Gastroesophageal sphincter (tissue), 4 donors: ENCODE results near the gene ATAD2B. TPM values are rescaled to one million over a fixed set of nuclear protein-coding genes. Genes with fewer than 3 reads are reported as not detected.

Source experiments
- ATAC-seq: fragments of 150-250 bp; one replicate; pipeline ENCODE4 v1.9.1; 2016; ENCODE audit warnings: mild to moderate bottlenecking, moderate library complexity
- H3K27ac ChIP-seq, 4 donors: fragments of 200-600 bp; sonication (generic) in 3 of 4; 1 replicate in 3 of 4; 2 replicates in 1 of 4; pipeline ENCODE4 v1.5.1; 2016 to 2019
- H3K27me3 ChIP-seq: fragments of 200-600 bp; sonication (generic); one replicate; pipeline ENCODE4 v1.5.1; 2019
- H3K36me3 ChIP-seq, 2 donors: fragments of 200-600 bp; sonication (generic); one replicate each; pipeline ENCODE4 v1.5.1; 2019; ENCODE audit warnings: control low read depth in 1 of 2
- H3K4me1 ChIP-seq, 3 donors: fragments of 200-600 bp; sonication (generic); 1 replicate in 2 of 3; 2 replicates in 1 of 3; pipeline ENCODE4 v1.5.1; 2016 to 2019; ENCODE audit warnings: control low read depth in 2 of 3
- H3K4me3 ChIP-seq, 2 donors: fragments of 200-600 bp; sonication (generic); one replicate each; pipeline ENCODE4 v1.5.1; 2019; ENCODE audit warnings: mild to moderate bottlenecking in 1 of 2, moderate library complexity in 1 of 2
- H3K9me3 ChIP-seq, 3 donors: fragments of 200-600 bp; sonication (generic); one replicate each; pipeline ENCODE4 v1.5.1; 2017 to 2019; ENCODE audit warnings: control low read depth in 2 of 3
- EP300 ChIP-seq: sonication (generic); formaldehyde crosslinking; IDR thresholded peaks from one replicate; pipeline ENCODE4 v1.6.1; 2017; ENCODE audit warnings: antibody characterized with exemption, mild to moderate bottlenecking
- POLR2A ChIP-seq, 2 donors: fragments of 450-650 bp; IDR thresholded peaks; one replicate each; pipeline ENCODE4 v1.6.1; 2017; ENCODE audit warnings: antibody characterized with exemption in 2 of 2, mild to moderate bottlenecking in 2 of 2, moderate library complexity in 1 of 2
- POLR2AphosphoS5 ChIP-seq: sonication (generic); formaldehyde crosslinking; IDR thresholded peaks from one replicate; pipeline ENCODE4 v1.6.1; 2017; ENCODE audit warnings: antibody characterized with exemption
- WGBS, 2 donors: methylation state at CpG; one replicate each; pipeline ENCODE4 v1.1.5; 2018; ENCODE audit warnings: low coverage in 1 of 2; 5-methylcytosine and 5-hydroxymethylcytosine counted together
- total RNA-seq, 4 donors: library from RNA; depleted of rRNA; stranded (reverse); fragments of >200 nt; gene quantifications; one replicate each; pipeline ENCODE4 v1.1.0, GENCODE V29; 2016
- TF ChIP-seq, protein P1 (sequence below), 4 experiments: fragments of 200-600 bp in 2 of 4; fragments of 450-650 bp in 2 of 4; sonication (generic) in 1 of 4; IDR thresholded peaks; one replicate each; pipeline ENCODE4 v1.5.1; 2017 to 2019; ENCODE audit warnings: antibody characterized with exemption in 4 of 4, mild to moderate bottlenecking in 2 of 4, moderate library complexity in 2 of 4

ATAD2B gene
- total RNA-seq, 4 donors from 2014 or later, result 10.4 to 36.1 (median 16.8) TPM

DNA sequence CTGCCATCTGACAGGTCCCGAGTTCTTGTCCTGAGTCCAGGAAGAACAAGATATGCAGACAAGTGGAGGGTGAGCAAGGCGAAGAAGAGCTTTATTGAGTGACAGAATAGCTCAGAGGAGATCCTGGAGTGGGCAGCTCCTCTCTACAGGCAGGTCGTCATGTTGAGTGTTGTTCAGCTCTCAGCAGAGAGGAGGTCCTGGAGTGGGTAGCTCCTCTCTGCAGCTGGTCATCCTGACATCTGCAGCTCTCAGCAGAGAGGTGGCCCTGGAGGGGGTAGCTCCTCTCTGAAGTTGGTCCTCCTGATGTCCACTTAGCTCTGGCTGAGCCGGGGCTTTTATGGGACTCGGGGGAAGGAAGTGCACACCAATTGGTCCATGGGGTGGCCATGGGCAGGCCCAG lies 90.4 kb downstream of the ATAD2B start:
- no peaks in the 10 kb centered on the region for H3K9me3 ChIP-seq
- no peak overlapping the region for H3K4me3 ChIP-seq
- H3K27me3 ChIP-seq, result no peaks in the 10 kb centered on the region
- no peak for TF ChIP-seq POLR2AphosphoS5
- no peak for TF ChIP-seq POLR2A (IDR thresholded peaks at IDR 0.05)
- TF ChIP-seq EP300, result no peak
- TF ChIP-seq, protein P1, sequence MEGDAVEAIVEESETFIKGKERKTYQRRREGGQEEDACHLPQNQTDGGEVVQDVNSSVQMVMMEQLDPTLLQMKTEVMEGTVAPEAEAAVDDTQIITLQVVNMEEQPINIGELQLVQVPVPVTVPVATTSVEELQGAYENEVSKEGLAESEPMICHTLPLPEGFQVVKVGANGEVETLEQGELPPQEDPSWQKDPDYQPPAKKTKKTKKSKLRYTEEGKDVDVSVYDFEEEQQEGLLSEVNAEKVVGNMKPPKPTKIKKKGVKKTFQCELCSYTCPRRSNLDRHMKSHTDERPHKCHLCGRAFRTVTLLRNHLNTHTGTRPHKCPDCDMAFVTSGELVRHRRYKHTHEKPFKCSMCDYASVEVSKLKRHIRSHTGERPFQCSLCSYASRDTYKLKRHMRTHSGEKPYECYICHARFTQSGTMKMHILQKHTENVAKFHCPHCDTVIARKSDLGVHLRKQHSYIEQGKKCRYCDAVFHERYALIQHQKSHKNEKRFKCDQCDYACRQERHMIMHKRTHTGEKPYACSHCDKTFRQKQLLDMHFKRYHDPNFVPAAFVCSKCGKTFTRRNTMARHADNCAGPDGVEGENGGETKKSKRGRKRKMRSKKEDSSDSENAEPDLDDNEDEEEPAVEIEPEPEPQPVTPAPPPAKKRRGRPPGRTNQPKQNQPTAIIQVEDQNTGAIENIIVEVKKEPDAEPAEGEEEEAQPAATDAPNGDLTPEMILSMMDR (IDR thresholded peaks at IDR 0.05), result no peak
- 100% methylated on average over 1 of the region's 5 CpGs; no CpG with 5 or more reads in 1 of the 2 donors for WGBS, 2 donors
- H3K4me1 ChIP-seq, result no peaks in the 10 kb centered on the region
- no peak for ATAC-seq
- H3K27ac ChIP-seq, result no peak overlapping the region
- peaks cover 0 to 24% of the 10 kb centered on the region in 2 donors for H3K36me3 ChIP-seq

DNA sequence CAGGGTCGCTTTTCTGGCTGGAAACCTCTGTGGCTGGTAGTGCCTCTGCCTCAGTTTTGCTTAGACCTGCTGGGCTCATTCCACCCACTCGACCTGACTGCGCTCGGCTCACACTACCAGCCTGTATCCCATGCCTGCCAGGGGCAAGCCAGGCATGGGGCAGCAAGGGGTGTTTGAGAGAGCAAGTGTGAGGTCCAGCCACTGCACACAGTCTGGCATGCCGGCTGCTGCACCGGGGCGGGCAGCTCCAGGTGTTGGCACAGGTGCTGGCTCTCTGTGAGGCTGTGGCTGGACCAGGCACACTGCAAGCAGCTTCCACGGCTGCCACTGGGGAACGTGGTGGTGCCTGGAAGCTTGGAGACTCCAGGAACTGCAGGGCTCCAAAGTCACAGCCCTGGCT lies 90.9 kb downstream of the ATAD2B start:
- 80% methylated on average over 1 of the region's 9 CpGs; no CpG with 5 or more reads in 1 of the 2 donors for WGBS, 2 donors

DNA sequence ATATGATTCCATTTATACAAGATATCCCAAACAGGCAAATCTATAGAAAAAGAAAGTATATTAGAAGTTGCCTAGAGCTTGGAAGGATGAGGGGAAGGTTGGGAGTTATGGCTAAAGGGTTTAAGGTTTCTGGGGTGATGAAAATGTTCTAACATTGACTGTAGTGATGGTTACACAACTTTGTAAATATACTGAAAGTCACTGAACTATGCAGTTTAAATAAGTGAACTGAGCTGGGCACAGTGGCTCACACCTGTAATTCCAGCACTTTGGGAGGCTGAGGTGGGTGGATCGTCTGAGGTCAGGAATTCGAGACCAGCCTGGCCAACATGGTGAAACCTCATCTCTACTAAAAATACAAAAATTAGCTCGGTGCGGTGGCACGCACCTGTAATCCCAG lies 91.5 kb downstream of the ATAD2B start:
- Histone ChIP-seq H3K27ac (no peak overlapping the region), H3K36me3 (peaks cover 0 to 24% of the 10 kb centered on the region in 2 donors), H3K4me3 (no peak overlapping the region), H3K9me3 (no peaks in the 10 kb centered on the region), H3K27me3 (no peaks in the 10 kb centered on the region), H3K4me1 (no peaks in the 10 kb centered on the region)
- no peak for TF ChIP-seq POLR2AphosphoS5
- TF ChIP-seq, protein P1 (IDR thresholded peaks at IDR 0.05), result no peak
- no peak for TF ChIP-seq POLR2A (IDR thresholded peaks at IDR 0.05)
- TF ChIP-seq EP300, result no peak
- 98 to 100% methylated on average over 1 to 5 of the region's 5 CpGs for WGBS, 2 donors
- no peak for ATAC-seq

More for the DNA sequence above, 90.9 kb downstream of the ATAD2B start:
- H3K27ac ChIP-seq, result no peak overlapping the region
- TF ChIP-seq POLR2AphosphoS5 (no peak), POLR2A (IDR thresholded peaks at IDR 0.05) (no peak), EP300 (no peak)
- TF ChIP-seq, protein P1 (IDR thresholded peaks at IDR 0.05), result no peak
- no peaks in the 10 kb centered on the region for H3K4me1 ChIP-seq
- H3K36me3 ChIP-seq, result peaks cover 0 to 24% of the 10 kb centered on the region in 2 donors
- H3K27me3 ChIP-seq, result no peaks in the 10 kb centered on the region
- no peak for ATAC-seq
- H3K9me3 ChIP-seq, result no peaks in the 10 kb centered on the region
- no peak overlapping the region for H3K4me3 ChIP-seq

DNA sequence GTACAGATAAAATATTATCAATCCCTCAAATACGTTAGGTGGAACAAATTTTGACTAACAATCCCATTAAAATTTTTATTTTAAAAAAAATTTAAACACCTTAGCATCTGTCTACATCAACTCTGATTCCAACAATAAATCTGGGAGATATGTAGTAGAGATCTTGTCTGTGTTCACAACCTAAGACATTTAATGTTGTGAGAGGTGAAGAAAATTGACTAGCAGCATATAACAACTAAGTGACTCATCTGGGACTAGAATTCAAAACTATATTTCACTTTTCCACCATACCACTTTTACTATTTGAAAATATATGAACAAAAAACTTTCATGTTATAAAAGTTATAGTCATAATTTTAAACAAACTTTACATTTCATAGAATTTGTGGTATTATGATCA lies 97.9 kb downstream of the ATAD2B start:
- Histone ChIP-seq H3K4me3 (no peak overlapping the region), H3K27ac (no peak overlapping the region), H3K36me3 (peaks cover 0 to 4% of the 10 kb centered on the region in 2 donors), H3K4me1 (peaks cover 0 to 5% (median 0%) of the 10 kb centered on the region in 3 donors), H3K9me3 (no peaks in the 10 kb centered on the region), H3K27me3 (no peaks in the 10 kb centered on the region)
- no peak for ATAC-seq
- WGBS, 2 donors, result 82 to 100% methylated on average over 1 of the region's 1 CpG
- TF ChIP-seq EP300 (no peak), POLR2A (IDR thresholded peaks at IDR 0.05) (no peak), POLR2AphosphoS5 (no peak)
- TF ChIP-seq, protein P1 (IDR thresholded peaks at IDR 0.05), result no peak

DNA sequence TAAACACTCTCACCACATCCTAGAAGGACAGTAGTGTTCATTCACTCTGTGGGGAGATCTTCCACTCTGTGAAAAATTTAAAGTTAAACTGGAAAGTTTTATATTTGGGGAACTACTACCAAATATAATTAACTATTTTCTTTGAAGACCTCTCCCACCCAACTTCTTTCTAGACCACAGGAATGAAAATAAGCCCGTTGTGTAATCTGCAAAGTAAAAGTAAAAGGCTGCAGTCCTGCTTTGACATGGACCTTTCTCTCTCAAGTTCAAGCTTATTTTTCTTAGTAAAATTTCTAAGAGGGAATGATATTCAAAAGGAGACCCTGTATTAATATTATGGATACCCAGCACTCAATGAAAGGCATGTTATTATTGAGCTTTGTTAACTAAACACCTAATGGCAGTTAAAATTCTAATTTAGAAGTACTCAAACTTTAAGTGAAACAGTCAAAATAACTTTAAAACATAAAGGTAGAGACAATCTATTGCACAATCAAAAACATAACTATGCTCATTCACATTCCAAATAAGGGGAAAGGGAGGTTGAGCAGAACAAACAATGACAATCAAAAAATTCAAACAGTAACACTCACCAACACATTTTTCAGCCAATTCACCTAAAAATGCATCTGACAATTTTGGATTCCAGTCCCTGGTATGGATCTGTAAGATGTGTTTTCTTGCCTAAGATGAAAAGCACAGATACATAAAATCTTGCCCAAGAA lies 98.5 kb downstream of the ATAD2B start:
- Histone ChIP-seq H3K4me1 (peaks cover 0 to 5% (median 0%) of the 10 kb centered on the region in 3 donors), H3K27ac (no peak overlapping the region), H3K27me3 (no peaks in the 10 kb centered on the region), H3K36me3 (peaks cover 0 to 5% of the 10 kb centered on the region in 2 donors), H3K4me3 (no peak overlapping the region), H3K9me3 (no peaks in the 10 kb centered on the region)
- WGBS, 2 donors, result 80 to 85% methylated on average over 1 of the region's 1 CpG
- TF ChIP-seq POLR2AphosphoS5, result no peak
- TF ChIP-seq, protein P1 (IDR thresholded peaks at IDR 0.05), result no peak
- TF ChIP-seq POLR2A (IDR thresholded peaks at IDR 0.05), result no peak
- TF ChIP-seq EP300, result no peak
- ATAC-seq, result no peak
